ENCODE measurements around the gene RCOR3.

DNA sequence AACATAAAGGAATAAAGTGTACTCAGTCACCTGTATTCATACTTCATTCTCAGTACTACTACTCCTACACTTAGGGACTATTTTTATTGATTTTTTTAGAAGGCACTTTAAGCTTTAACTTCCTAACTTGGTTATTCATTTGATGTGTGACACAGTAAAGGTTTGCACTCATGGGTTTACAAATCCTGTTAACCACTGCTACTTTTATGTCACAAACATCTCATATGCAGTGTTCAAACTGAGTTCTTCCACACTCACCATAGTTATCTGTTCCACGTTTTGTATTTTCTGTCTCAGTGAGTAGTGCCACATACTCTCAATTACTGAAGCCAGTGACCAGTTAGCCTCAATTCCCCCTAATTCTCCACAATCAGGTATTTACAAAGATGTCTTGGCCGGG is 33.2 kb downstream of the RCOR3 start:
- TF ChIP-seq, protein P1, sequence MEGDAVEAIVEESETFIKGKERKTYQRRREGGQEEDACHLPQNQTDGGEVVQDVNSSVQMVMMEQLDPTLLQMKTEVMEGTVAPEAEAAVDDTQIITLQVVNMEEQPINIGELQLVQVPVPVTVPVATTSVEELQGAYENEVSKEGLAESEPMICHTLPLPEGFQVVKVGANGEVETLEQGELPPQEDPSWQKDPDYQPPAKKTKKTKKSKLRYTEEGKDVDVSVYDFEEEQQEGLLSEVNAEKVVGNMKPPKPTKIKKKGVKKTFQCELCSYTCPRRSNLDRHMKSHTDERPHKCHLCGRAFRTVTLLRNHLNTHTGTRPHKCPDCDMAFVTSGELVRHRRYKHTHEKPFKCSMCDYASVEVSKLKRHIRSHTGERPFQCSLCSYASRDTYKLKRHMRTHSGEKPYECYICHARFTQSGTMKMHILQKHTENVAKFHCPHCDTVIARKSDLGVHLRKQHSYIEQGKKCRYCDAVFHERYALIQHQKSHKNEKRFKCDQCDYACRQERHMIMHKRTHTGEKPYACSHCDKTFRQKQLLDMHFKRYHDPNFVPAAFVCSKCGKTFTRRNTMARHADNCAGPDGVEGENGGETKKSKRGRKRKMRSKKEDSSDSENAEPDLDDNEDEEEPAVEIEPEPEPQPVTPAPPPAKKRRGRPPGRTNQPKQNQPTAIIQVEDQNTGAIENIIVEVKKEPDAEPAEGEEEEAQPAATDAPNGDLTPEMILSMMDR (conservative IDR thresholded peaks at IDR 0.05; ENCODE audit: low read depth, low read length), result no peak
- TF ChIP-seq EZH2 (IDR thresholded peaks at IDR 0.05; ENCODE audit: borderline replicate concordance, low read depth, low read length, poor library complexity, severe bottlenecking), result no peak

Measured in A673 (cell line).